Measurements from ENCODE around the gene BOLA2B.
"Not testable (repeated sequence)": the region's sequence is repeated elsewhere in the genome, so short reads cannot be mapped to it uniquely, and the experiment has no call there.

BOLA2B gene

GRCh38 chr16:30184096-30184890 is 9.2 kb downstream of the BOLA2B start:
- DNase-seq, result peak; percentile 28 to 53 (median 36)

GRCh38 chr16:30183233-30184095 is 10.0 kb downstream of the BOLA2B start, which contains the start of gene CORO1A:
TSS of gene CORO1A (plus strand) at chr16:30183602. CDS start at chr16:30185210, 1,608 bp downstream.
- DNase-seq, result peak; percentile 83 to 93 (median 85)

GRCh38 chr16:30180741-30181140 is 12.7 kb downstream of the BOLA2B start:
- DNase-seq, result no peak

GRCh38 chr16:30179931-30180330 is 13.5 kb downstream of the BOLA2B start:
- no peak for DNase-seq

GRCh38 chr16:30179195-30179594 is 14.3 kb downstream of the BOLA2B start:
- no peak for DNase-seq

- DNase-seq, result peak in 1 of 3 donors; percentile 28
Measured at GRCh38 chr16:30176876-30177275, 16.6 kb downstream of the BOLA2B start.

GRCh38 chr16:30173054-30173453 is 20.4 kb downstream of the BOLA2B start:
- DNase-seq, result no peak

GRCh38 chr16:30170145-30170544 is 23.3 kb downstream of the BOLA2B start:
- DNase-seq, result not testable (repeated sequence)

- not testable (repeated sequence) for DNase-seq
Measured at GRCh38 chr16:30169416-30169815, 24.1 kb downstream of the BOLA2B start.

GRCh38 chr16:30168746-30169145 is 24.7 kb downstream of the BOLA2B start:
- not testable (repeated sequence) for DNase-seq

- peak; percentile 77 to 87 (median 85) for DNase-seq
Measured at GRCh38 chr16:30166202-30166902, 27.1 kb downstream of the BOLA2B start.

- no peak for DNase-seq
Measured at GRCh38 chr16:30163538-30163937, 29.9 kb downstream of the BOLA2B start.

- DNase-seq, result no peak
Measured at GRCh38 chr16:30157214-30157613, 36.3 kb downstream of the BOLA2B start.

- no peak for DNase-seq
Measured at GRCh38 chr16:30155188-30155587, 38.3 kb downstream of the BOLA2B start.

GRCh38 chr16:30152517-30152916 is 40.9 kb downstream of the BOLA2B start:
- no peak for DNase-seq

- DNase-seq, result no peak
Measured at GRCh38 chr16:30151091-30151490, 42.4 kb downstream of the BOLA2B start.

GRCh38 chr16:30149250-30149930 is 44.1 kb downstream of the BOLA2B start:
- peak; percentile 55 to 84 (median 82) for DNase-seq

- no peak for DNase-seq
Measured at GRCh38 chr16:30147843-30148510, 45.5 kb downstream of the BOLA2B start.

- no peak for DNase-seq
Measured at GRCh38 chr16:30145657-30146056, 47.8 kb downstream of the BOLA2B start.

- no peak for DNase-seq
Measured at GRCh38 chr16:30144917-30145316, 48.5 kb downstream of the BOLA2B start.

- no peak for DNase-seq
Measured at GRCh38 chr16:30144017-30144416, 49.4 kb downstream of the BOLA2B start.

- DNase-seq, result no peak
Measured at GRCh38 chr16:30143347-30143702, 50.1 kb downstream of the BOLA2B start.

Measured in suppressor macrophage treated with lipopolysaccharide for 1 hour (primary cell).